ENCODE measurements around the gene SPDEF.

SPDEF gene

GRCh38 chr6:34553146-34553545, 3.0 kb downstream of the SPDEF start:
- H3K4me1 ChIP-seq, result no peaks in the 10 kb centered on the region

GRCh38 chr6:34552620-34553019, 3.5 kb downstream of the SPDEF start:
- no peaks in the 10 kb centered on the region for H3K36me3 ChIP-seq (replicated peaks)
- DNase-seq (ENCODE audit: low spot score in 2 of 2), result no peak
- in situ Hi-C loops (cut with MboI; ENCODE audit: low sequenced_read_pairs), result no loop called here
- H3K4me3 ChIP-seq, result no peak overlapping the region
- H3K27me3 ChIP-seq (ENCODE audit: low read depth), result no peaks in the 10 kb centered on the region
- no peaks in the 10 kb centered on the region for H3K9me3 ChIP-seq
- no peaks in the 10 kb centered on the region for H3K4me1 ChIP-seq

More at GRCh38 chr6:34553146-34553545, 3.0 kb downstream of the SPDEF start:
- Histone ChIP-seq H3K4me3 (no peak overlapping the region), H3K27me3 (ENCODE audit: low read depth) (no peaks in the 10 kb centered on the region), H3K9me3 (no peaks in the 10 kb centered on the region), H3K36me3 (replicated peaks) (no peaks in the 10 kb centered on the region)
- DNase-seq (ENCODE audit: low spot score in 2 of 2), result no peak
- in situ Hi-C loops (cut with MboI; ENCODE audit: low sequenced_read_pairs), result no loop called here

- Histone ChIP-seq H3K4me1 (no peaks in the 10 kb centered on the region), H3K9me3 (no peaks in the 10 kb centered on the region), H3K27me3 (ENCODE audit: low read depth) (no peaks in the 10 kb centered on the region), H3K4me3 (no peak overlapping the region), H3K36me3 (replicated peaks) (no peaks in the 10 kb centered on the region)
- in situ Hi-C loops (cut with MboI; ENCODE audit: low sequenced_read_pairs), result no loop called here
- no peak for DNase-seq (ENCODE audit: low spot score in 2 of 2)
Measured at GRCh38 chr6:34551720-34552119, 4.4 kb downstream of the SPDEF start.

- in situ Hi-C loops (cut with MboI; ENCODE audit: low sequenced_read_pairs), result no loop called here
- no peaks in the 10 kb centered on the region for H3K36me3 ChIP-seq (replicated peaks)
- no peak for DNase-seq (ENCODE audit: low spot score in 2 of 2)
- no peaks in the 10 kb centered on the region for H3K4me1 ChIP-seq
- no peaks in the 10 kb centered on the region for H3K9me3 ChIP-seq
- H3K27me3 ChIP-seq (ENCODE audit: low read depth), result no peaks in the 10 kb centered on the region
- H3K4me3 ChIP-seq, result no peak overlapping the region
Measured at GRCh38 chr6:34549804-34550202, 6.3 kb downstream of the SPDEF start.

- Histone ChIP-seq H3K4me1 (no peaks in the 10 kb centered on the region), H3K4me3 (no peak overlapping the region), H3K27me3 (ENCODE audit: low read depth) (no peaks in the 10 kb centered on the region), H3K36me3 (replicated peaks) (no peaks in the 10 kb centered on the region), H3K9me3 (no peaks in the 10 kb centered on the region)
- in situ Hi-C loops (cut with MboI; ENCODE audit: low sequenced_read_pairs), result no loop called here
- DNase-seq (ENCODE audit: low spot score in 2 of 2), result no peak
Measured at GRCh38 chr6:34549026-34549803, 6.9 kb downstream of the SPDEF start.

GRCh38 chr6:34547701-34548644, 8.2 kb downstream of the SPDEF start:
- DNase-seq (ENCODE audit: low spot score in 2 of 2), result no peak
- in situ Hi-C loops (cut with MboI; ENCODE audit: low sequenced_read_pairs), result no loop called here
- H3K36me3 ChIP-seq (replicated peaks), result no peaks in the 10 kb centered on the region

GRCh38 chr6:34546551-34547321, 9.4 kb downstream of the SPDEF start:
- in situ Hi-C loops (cut with MboI; ENCODE audit: low sequenced_read_pairs), result no loop called here
- no peak for DNase-seq (ENCODE audit: low spot score in 2 of 2)

More at GRCh38 chr6:34547701-34548644, 8.2 kb downstream of the SPDEF start:
- no peak overlapping the region for H3K4me3 ChIP-seq
- H3K27me3 ChIP-seq (ENCODE audit: low read depth), result no peaks in the 10 kb centered on the region
- H3K9me3 ChIP-seq, result no peaks in the 10 kb centered on the region
- H3K4me1 ChIP-seq, result no peaks in the 10 kb centered on the region

GRCh38 chr6:34544776-34545471, 11.2 kb downstream of the SPDEF start:
- H3K36me3 ChIP-seq (replicated peaks), result no peaks in the 10 kb centered on the region
- no peak for DNase-seq (ENCODE audit: low spot score in 2 of 2)
- no peaks in the 10 kb centered on the region for H3K4me1 ChIP-seq
- no peak overlapping the region for H3K4me3 ChIP-seq
- in situ Hi-C loops (cut with MboI; ENCODE audit: low sequenced_read_pairs), result no loop called here
- no peaks in the 10 kb centered on the region for H3K27me3 ChIP-seq (ENCODE audit: low read depth)
- no peaks in the 10 kb centered on the region for H3K9me3 ChIP-seq

More at GRCh38 chr6:34546551-34547321, 9.4 kb downstream of the SPDEF start:
- Histone ChIP-seq H3K27me3 (ENCODE audit: low read depth) (no peaks in the 10 kb centered on the region), H3K4me3 (no peak overlapping the region), H3K4me1 (no peaks in the 10 kb centered on the region), H3K36me3 (replicated peaks) (no peaks in the 10 kb centered on the region), H3K9me3 (no peaks in the 10 kb centered on the region)

GRCh38 chr6:34544052-34544604, 12.0 kb downstream of the SPDEF start:
- DNase-seq (ENCODE audit: low spot score in 2 of 2), result no peak
- Histone ChIP-seq H3K4me1 (no peaks in the 10 kb centered on the region), H3K9me3 (no peaks in the 10 kb centered on the region), H3K36me3 (replicated peaks) (no peaks in the 10 kb centered on the region), H3K4me3 (no peak overlapping the region), H3K27me3 (ENCODE audit: low read depth) (no peaks in the 10 kb centered on the region)
- in situ Hi-C loops (cut with MboI; ENCODE audit: low sequenced_read_pairs), result no loop called here

- no peak for DNase-seq (ENCODE audit: low spot score in 2 of 2)
- H3K9me3 ChIP-seq, result no peaks in the 10 kb centered on the region
- in situ Hi-C loops (cut with MboI; ENCODE audit: low sequenced_read_pairs), result no loop called here
Measured at GRCh38 chr6:34543421-34543820, 12.7 kb downstream of the SPDEF start.

GRCh38 chr6:34540841-34541240, 15.3 kb downstream of the SPDEF start:
- no peak for DNase-seq (ENCODE audit: low spot score in 2 of 2)
- Histone ChIP-seq H3K36me3 (replicated peaks) (no peaks in the 10 kb centered on the region), H3K9me3 (no peaks in the 10 kb centered on the region), H3K4me3 (no peak overlapping the region), H3K4me1 (no peaks in the 10 kb centered on the region), H3K27me3 (ENCODE audit: low read depth) (no peaks in the 10 kb centered on the region)
- in situ Hi-C loops (cut with MboI; ENCODE audit: low sequenced_read_pairs), result no loop called here

More at GRCh38 chr6:34543421-34543820, 12.7 kb downstream of the SPDEF start:
- H3K4me1 ChIP-seq, result no peaks in the 10 kb centered on the region
- H3K4me3 ChIP-seq, result no peak overlapping the region
- H3K27me3 ChIP-seq (ENCODE audit: low read depth), result no peaks in the 10 kb centered on the region
- no peaks in the 10 kb centered on the region for H3K36me3 ChIP-seq (replicated peaks)

GRCh38 chr6:34540222-34540621, 15.9 kb downstream of the SPDEF start:
- Histone ChIP-seq H3K4me3 (no peak overlapping the region), H3K36me3 (replicated peaks) (no peaks in the 10 kb centered on the region), H3K27me3 (ENCODE audit: low read depth) (no peaks in the 10 kb centered on the region), H3K9me3 (no peaks in the 10 kb centered on the region), H3K4me1 (no peaks in the 10 kb centered on the region)
- DNase-seq (ENCODE audit: low spot score in 2 of 2), result no peak
- in situ Hi-C loops (cut with MboI; ENCODE audit: low sequenced_read_pairs), result no loop called here

GRCh38 chr6:34539181-34539580, 16.9 kb downstream of the SPDEF start:
- Histone ChIP-seq H3K4me1 (no peaks in the 10 kb centered on the region), H3K27me3 (ENCODE audit: low read depth) (no peaks in the 10 kb centered on the region), H3K4me3 (no peak overlapping the region), H3K36me3 (replicated peaks) (no peaks in the 10 kb centered on the region), H3K9me3 (no peaks in the 10 kb centered on the region)
- no peak for DNase-seq (ENCODE audit: low spot score in 2 of 2)
- in situ Hi-C loops (cut with MboI; ENCODE audit: low sequenced_read_pairs), result no loop called here
